Prostate gland (tissue), 2 donors: ENCODE measurements around the gene CROCC2. TPM values are rescaled to one million over a fixed set of nuclear protein-coding genes. Genes with fewer than 3 reads are reported as not detected.

Experiments used
- DNase-seq: peaks from one replicate; pipeline ENCODE4 v3.0.0-alpha.2; 2019; ENCODE audit warnings: low spot score
- H3K27ac ChIP-seq, 2 donors: fragments of 200-600 bp; sonication (generic); 2 replicates each; pipeline ENCODE4 v1.5.1; 2017 to 2019
- H3K27me3 ChIP-seq: fragments of 200-600 bp; sonication (generic); replicated peaks from 2 replicates; pipeline ENCODE4 v1.5.1; 2019; ENCODE audit not compliant: insufficient read depth
- H3K36me3 ChIP-seq, 2 donors: fragments of 200-600 bp; sonication (generic); 1 replicate in 1 of 2; 2 replicates in 1 of 2; pipeline versions ENCODE4 v1.5.1 to v1.8.1; 2017 to 2019
- H3K4me1 ChIP-seq: fragments of 200-600 bp; sonication (generic); replicated peaks from 2 replicates; pipeline ENCODE4 v1.5.1; 2019
- H3K4me3 ChIP-seq, 2 donors: fragments of 200-600 bp; sonication (generic); 2 replicates each; pipeline ENCODE4 v1.5.1; 2017 to 2019
- H3K9me3 ChIP-seq: fragments of 200-600 bp; sonication (generic); 2 replicates; pipeline ENCODE4 v1.5.1; 2017
- CTCF ChIP-seq, 4 experiments: fragments of 200-600 bp in 2 of 4; fragments of 450-650 bp in 2 of 4; sonication (generic) in 2 of 4; IDR thresholded peaks; 1 replicate in 3 of 4; 2 replicates in 1 of 4; pipeline ENCODE4 v1.5.1; 2016 to 2019; ENCODE audit warnings: antibody characterized with exemption in 4 of 4, mild to moderate bottlenecking in 2 of 4, moderate library complexity in 2 of 4
- POLR2A ChIP-seq: fragments of 450-650 bp; IDR thresholded peaks from one replicate; pipeline ENCODE4 v1.6.1; 2016; ENCODE audit warnings: antibody characterized with exemption, mild to moderate bottlenecking
- POLR2AphosphoS5 ChIP-seq: sonication (generic); formaldehyde crosslinking; IDR thresholded peaks from one replicate; pipeline ENCODE4 v1.6.1; 2017; ENCODE audit warnings: antibody characterized with exemption
- WGBS: methylation state at CpG from one replicate; pipeline ENCODE4 v1.1.5; 2018; 5-methylcytosine and 5-hydroxymethylcytosine counted together
- intact Hi-C: fragments of 100-400 bp; cut with DNase I; formaldehyde crosslinking; loops from one replicate; pipeline ENCODE4 v1.14.2; 2022
- total RNA-seq, 2 donors: library from RNA; depleted of rRNA; stranded (reverse); fragments of >200 nt; gene quantifications; one replicate each; pipeline ENCODE4 v1.1.0, GENCODE V29; 2016

The CROCC2 gene
- total RNA-seq, 2 donors from 2014 or later, result 0.23 TPM; not detected in 1

GRCh38 chr2:240930631-240931318 is 24.6 kb downstream of the CROCC2 start:
- H3K36me3 ChIP-seq, result no peaks in the 10 kb centered on the region
- H3K27ac ChIP-seq, result no peak overlapping the region
- 91% methylated on average over 18 of the region's 26 CpGs for WGBS
- no peaks in the 10 kb centered on the region for H3K4me1 ChIP-seq
- no peaks in the 10 kb centered on the region for H3K27me3 ChIP-seq
- intact Hi-C loops, result no loop called here
- H3K9me3 ChIP-seq, result no peaks in the 10 kb centered on the region
- no peak for DNase-seq
- H3K4me3 ChIP-seq, result no peak overlapping the region
- no peak for TF ChIP-seq POLR2AphosphoS5
- TF ChIP-seq POLR2A, result no peak
- TF ChIP-seq CTCF (IDR thresholded peaks at IDR 0.05), result no peak

- intact Hi-C loops, result no loop called here
- H3K9me3 ChIP-seq, result no peaks in the 10 kb centered on the region
- no peak for TF ChIP-seq CTCF (IDR thresholded peaks at IDR 0.05)
- TF ChIP-seq POLR2A, result no peak
- TF ChIP-seq POLR2AphosphoS5, result no peak
- H3K4me1 ChIP-seq, result no peaks in the 10 kb centered on the region
- H3K27ac ChIP-seq, result no peak overlapping the region
- no peaks in the 10 kb centered on the region for H3K36me3 ChIP-seq
- no peak overlapping the region for H3K4me3 ChIP-seq
- 89% methylated on average over 11 of the region's 11 CpGs for WGBS
- H3K27me3 ChIP-seq, result no peaks in the 10 kb centered on the region
- DNase-seq, result no peak
Measured at GRCh38 chr2:240931319-240931949, 25.3 kb downstream of the CROCC2 start.

- no peak for DNase-seq
- H3K27ac ChIP-seq, result no peak overlapping the region
Measured at GRCh38 chr2:240932001-240932723, 26.0 kb downstream of the CROCC2 start.

GRCh38 chr2:240932724-240933047 is 26.6 kb downstream of the CROCC2 start:
- Histone ChIP-seq H3K4me1 (no peaks in the 10 kb centered on the region), H3K27me3 (no peaks in the 10 kb centered on the region), H3K9me3 (no peaks in the 10 kb centered on the region), H3K4me3 (no peak overlapping the region), H3K36me3 (no peaks in the 10 kb centered on the region), H3K27ac (no peak overlapping the region)
- 93% methylated on average over 11 of the region's 11 CpGs for WGBS
- intact Hi-C loops, result no loop called here
- TF ChIP-seq POLR2AphosphoS5, result no peak
- no peak for TF ChIP-seq POLR2A
- TF ChIP-seq CTCF (IDR thresholded peaks at IDR 0.05), result no peak
- no peak for DNase-seq

More at GRCh38 chr2:240932001-240932723, 26.0 kb downstream of the CROCC2 start:
- Histone ChIP-seq H3K36me3 (no peaks in the 10 kb centered on the region), H3K27me3 (no peaks in the 10 kb centered on the region), H3K4me1 (no peaks in the 10 kb centered on the region), H3K4me3 (no peak overlapping the region), H3K9me3 (no peaks in the 10 kb centered on the region)
- WGBS, result 93% methylated on average over 17 of the region's 21 CpGs
- intact Hi-C loops, result no loop called here
- TF ChIP-seq POLR2AphosphoS5, result no peak
- no peak for TF ChIP-seq CTCF (IDR thresholded peaks at IDR 0.05)
- TF ChIP-seq POLR2A, result no peak
